GM18511 (cell line): Measurements from ENCODE around the gene CD109.
"Not testable (repeated sequence)": the region's sequence is repeated elsewhere in the genome, so short reads cannot be mapped to it uniquely, and the experiment has no call there.

Source experiments
- ATAC-seq: cut with Tn5 transposase; IDR thresholded peaks from one replicate; pipeline ENCODE4 v1.9.1; 2021; ENCODE audit warnings: mild to moderate bottlenecking, moderate library complexity; ENCODE audit not compliant: unreplicated experiment

The CD109 gene

GRCh38 chr6:73844696-73845095 is 148.7 kb downstream of the CD109 start:
- ATAC-seq: not testable (repeated sequence)

- not testable (repeated sequence) for ATAC-seq
Observed at GRCh38 chr6:73851048-73851447, 155.0 kb downstream of the CD109 start.

GRCh38 chr6:73854998-73855718 is 159.2 kb downstream of the CD109 start:
- peak; percentile 81 for ATAC-seq

- no peak for ATAC-seq
Observed at GRCh38 chr6:73857341-73857890, 161.4 kb downstream of the CD109 start.

- ATAC-seq: no peak
Observed at GRCh38 chr6:73858376-73858775, 162.4 kb downstream of the CD109 start.

GRCh38 chr6:73860303-73860702 is 164.3 kb downstream of the CD109 start:
- ATAC-seq: no peak

GRCh38 chr6:73866305-73866704 is 170.3 kb downstream of the CD109 start:
- ATAC-seq: no peak

GRCh38 chr6:73867411-73867810 is 171.4 kb downstream of the CD109 start:
- no peak for ATAC-seq

- ATAC-seq: no peak
Observed at GRCh38 chr6:73870907-73871306, 174.9 kb downstream of the CD109 start.

- no peak for ATAC-seq
Observed at GRCh38 chr6:73873081-73873480, 177.1 kb downstream of the CD109 start.
